SIG-M5 (cell line): Measurements from ENCODE around the gene BMF.
"Not testable (repeated sequence)": the region's sequence is repeated elsewhere in the genome, so short reads cannot be mapped to it uniquely, and the experiment has no call there.

ENCODE experiments used
- DNase-seq: peaks from one replicate; lab custom pipeline; 2025; lab: John Stamatoyannopoulos, UW

The BMF gene

GRCh38 chr15:40087991-40088928, 20.4 kb downstream of the BMF start:
- no peak for DNase-seq

GRCh38 chr15:40087068-40087810, 21.4 kb downstream of the BMF start:
- no peak for DNase-seq

DNA sequence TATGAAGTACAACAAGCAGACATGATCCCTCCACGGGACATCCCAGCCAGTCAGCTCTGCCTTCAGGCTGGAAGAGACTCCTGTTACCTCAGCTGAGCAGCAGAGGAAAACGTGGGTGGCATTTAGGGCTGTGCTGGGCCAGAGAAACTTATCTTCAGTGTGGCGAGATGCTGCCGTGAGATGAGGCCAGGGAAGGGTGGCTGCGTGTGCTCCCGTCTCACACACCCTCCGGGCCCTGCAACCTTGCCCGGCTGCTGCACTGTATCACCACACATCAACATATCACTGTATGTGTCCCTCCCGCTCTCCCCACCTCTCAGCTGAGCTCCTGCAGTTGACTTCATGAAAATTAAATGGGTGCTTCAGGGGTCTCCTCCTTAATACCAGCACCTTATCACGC, 23.4 kb downstream of the BMF start:
- DNase-seq: no peak

- DNase-seq: no peak
These were observed 24.0 kb downstream of the BMF start for GRCh38 chr15:40084650-40085049.

- no peak for DNase-seq
These were observed 26.3 kb downstream of the BMF start for GRCh38 chr15:40082195-40082883.

- DNase-seq: no peak
These were observed 26.9 kb downstream of the BMF start for GRCh38 chr15:40081691-40082194.

GRCh38 chr15:40080847-40081246, 27.8 kb downstream of the BMF start:
- no peak for DNase-seq

GRCh38 chr15:40080104-40080503, 28.6 kb downstream of the BMF start:
- no peak for DNase-seq

GRCh38 chr15:40079456-40079855, 29.2 kb downstream of the BMF start:
- no peak for DNase-seq

GRCh38 chr15:40075298-40076044, 33.2 kb downstream of the BMF start:
- DNase-seq: no peak

GRCh38 chr15:40074656-40075055, 34.0 kb downstream of the BMF start:
- not testable (repeated sequence) for DNase-seq

- DNase-seq: not testable (repeated sequence)
These were observed 34.8 kb downstream of the BMF start for GRCh38 chr15:40073716-40074490.

GRCh38 chr15:40072216-40072990, 36.3 kb downstream of the BMF start:
- DNase-seq: no peak

GRCh38 chr15:40070608-40071218, 38.0 kb downstream of the BMF start:
- DNase-seq: no peak

- no peak for DNase-seq
These were observed 38.5 kb downstream of the BMF start for GRCh38 chr15:40070166-40070557.

- no peak for DNase-seq
These were observed 39.2 kb downstream of the BMF start for GRCh38 chr15:40069178-40070165.

GRCh38 chr15:40067921-40068624, 40.6 kb downstream of the BMF start:
- DNase-seq: no peak

DNA sequence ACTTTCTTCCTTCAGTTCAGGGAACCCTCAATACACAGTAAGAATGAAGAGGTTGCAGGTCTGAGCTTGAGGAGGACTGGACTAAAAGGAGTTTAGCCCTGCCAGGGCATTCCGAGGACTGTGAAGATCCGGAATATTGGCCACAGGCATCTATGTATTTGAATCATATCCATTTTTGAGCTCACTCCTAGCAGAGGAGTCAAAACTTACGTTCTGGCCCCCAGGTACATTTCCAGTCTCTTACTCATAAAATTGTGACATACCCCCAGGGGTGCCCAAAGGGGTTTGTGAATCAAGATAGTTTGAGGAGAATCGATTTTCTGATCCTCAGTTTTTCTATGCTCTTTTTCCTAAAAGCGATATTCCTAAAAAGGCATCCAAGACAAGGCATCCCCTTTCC, 42.1 kb downstream of the BMF start:
- no peak for DNase-seq
